Activated CD4-positive, alpha-beta T cell treated with anti-CD3 and anti-CD28 coated beads, Interleukin-2, amount 50 U/mL, for 4 hours (primary cell): ENCODE measurements around the gene B4GALT4.
"Not testable (repeated sequence)": the region's sequence is repeated elsewhere in the genome, so short reads cannot be mapped to it uniquely, and the experiment has no call there.

Experiments
- DNase-seq, 2 experiments: peaks; one replicate each; pipeline ENCODE4 v3.0.0-alpha.2; 2020

The B4GALT4 gene

GRCh38 chr3:119195151-119195476 is 45.6 kb downstream of the B4GALT4 start:
- DNase-seq, result no peak

- no peak for DNase-seq
Measured at GRCh38 chr3:119194237-119195150, 46.2 kb downstream of the B4GALT4 start.

- DNase-seq, result no peak
Measured at GRCh38 chr3:119191800-119192199, 48.9 kb downstream of the B4GALT4 start.

- no peak for DNase-seq
Measured at GRCh38 chr3:119187266-119187665, 53.4 kb downstream of the B4GALT4 start.

- DNase-seq, result no peak
Measured at GRCh38 chr3:119184796-119185570, 55.7 kb downstream of the B4GALT4 start.

- no peak for DNase-seq
Measured at GRCh38 chr3:119184111-119184510, 56.6 kb downstream of the B4GALT4 start.

- DNase-seq, result no peak
Measured at GRCh38 chr3:119181765-119182164, 58.9 kb downstream of the B4GALT4 start.

- DNase-seq, result no peak
Measured at GRCh38 chr3:119177321-119177720, 63.4 kb downstream of the B4GALT4 start.

- DNase-seq, result no peak
Measured at GRCh38 chr3:119176778-119177177, 63.9 kb downstream of the B4GALT4 start.

GRCh38 chr3:119175872-119176756 is 64.6 kb downstream of the B4GALT4 start:
- DNase-seq, result no peak

- DNase-seq, result no peak
Measured at GRCh38 chr3:119173325-119173724, 67.4 kb downstream of the B4GALT4 start, which contains the start of gene UPK1B. TSS of gene UPK1B (plus strand) at chr3:119173598. CDS start at chr3:119186742, 13,144 bp downstream.

GRCh38 chr3:119170821-119171220 is 69.9 kb downstream of the B4GALT4 start:
- DNase-seq, result no peak

GRCh38 chr3:119164745-119165144 is 75.9 kb downstream of the B4GALT4 start:
- not testable (repeated sequence) for DNase-seq
